ENCODE data around the gene PDSS1. TPM values are rescaled to one million over a fixed set of nuclear protein-coding genes. Genes with fewer than 3 reads are reported as not detected.

PDSS1 gene
- polyA plus RNA-seq, 1 donor from 2014 or later: 13.0 TPM

DNA sequence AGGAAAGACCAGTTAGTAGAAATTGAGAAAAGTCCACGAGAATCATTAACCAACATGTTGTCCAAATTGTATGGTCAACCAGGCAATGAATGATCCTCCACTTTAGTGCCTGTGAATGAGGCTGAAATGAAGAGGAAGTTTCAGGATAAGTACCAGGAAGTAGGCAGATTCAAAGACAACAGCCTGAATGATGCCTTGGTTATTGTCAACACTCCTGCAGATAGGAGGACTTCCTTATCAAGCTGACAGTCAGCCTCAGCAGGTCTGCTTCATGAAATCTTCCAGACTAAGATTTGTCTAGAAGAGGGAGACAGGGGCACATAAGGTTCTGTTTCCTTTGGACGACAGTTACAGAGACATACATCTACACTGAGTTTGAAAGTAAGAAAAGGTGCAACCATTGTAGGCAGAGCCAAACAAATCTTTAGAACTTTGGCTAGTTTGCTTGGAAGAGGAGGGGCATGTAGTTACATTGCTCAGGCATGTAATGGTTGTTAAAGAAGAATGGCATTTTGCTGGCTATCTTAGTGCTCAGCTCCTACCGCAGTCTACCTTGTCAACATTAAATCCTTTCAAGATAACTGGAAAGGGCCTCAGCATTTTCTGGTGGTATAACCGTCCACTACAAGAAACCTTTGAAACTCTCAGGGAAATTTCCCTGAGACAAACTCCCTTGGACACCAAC, 81.8 kb downstream of the PDSS1 start:
- no peaks in the 10 kb centered on the region for H4K20me1 ChIP-seq (ENCODE audit: insufficient read depth)
- H3K9me3 ChIP-seq (ENCODE audit: low read length): no peaks in the 10 kb centered on the region
- H3K9me2 ChIP-seq (ENCODE audit: insufficient read depth, low read length): no peaks in the 10 kb centered on the region
- H3K27ac ChIP-seq (ENCODE audit: low read length): no peak overlapping the region
- H3K4me2 ChIP-seq (ENCODE audit: low read length): no peak overlapping the region
- H3K27me3 ChIP-seq (ENCODE audit: insufficient read depth, low read depth, low read length): no peaks in the 10 kb centered on the region
- no peaks in the 10 kb centered on the region for H3F3A ChIP-seq (ENCODE audit: insufficient read depth, low read length, poor library complexity, severe bottlenecking)
- H2AFZ ChIP-seq (ENCODE audit: low read depth, low read length): no peak overlapping the region
- TF ChIP-seq, protein P1, sequence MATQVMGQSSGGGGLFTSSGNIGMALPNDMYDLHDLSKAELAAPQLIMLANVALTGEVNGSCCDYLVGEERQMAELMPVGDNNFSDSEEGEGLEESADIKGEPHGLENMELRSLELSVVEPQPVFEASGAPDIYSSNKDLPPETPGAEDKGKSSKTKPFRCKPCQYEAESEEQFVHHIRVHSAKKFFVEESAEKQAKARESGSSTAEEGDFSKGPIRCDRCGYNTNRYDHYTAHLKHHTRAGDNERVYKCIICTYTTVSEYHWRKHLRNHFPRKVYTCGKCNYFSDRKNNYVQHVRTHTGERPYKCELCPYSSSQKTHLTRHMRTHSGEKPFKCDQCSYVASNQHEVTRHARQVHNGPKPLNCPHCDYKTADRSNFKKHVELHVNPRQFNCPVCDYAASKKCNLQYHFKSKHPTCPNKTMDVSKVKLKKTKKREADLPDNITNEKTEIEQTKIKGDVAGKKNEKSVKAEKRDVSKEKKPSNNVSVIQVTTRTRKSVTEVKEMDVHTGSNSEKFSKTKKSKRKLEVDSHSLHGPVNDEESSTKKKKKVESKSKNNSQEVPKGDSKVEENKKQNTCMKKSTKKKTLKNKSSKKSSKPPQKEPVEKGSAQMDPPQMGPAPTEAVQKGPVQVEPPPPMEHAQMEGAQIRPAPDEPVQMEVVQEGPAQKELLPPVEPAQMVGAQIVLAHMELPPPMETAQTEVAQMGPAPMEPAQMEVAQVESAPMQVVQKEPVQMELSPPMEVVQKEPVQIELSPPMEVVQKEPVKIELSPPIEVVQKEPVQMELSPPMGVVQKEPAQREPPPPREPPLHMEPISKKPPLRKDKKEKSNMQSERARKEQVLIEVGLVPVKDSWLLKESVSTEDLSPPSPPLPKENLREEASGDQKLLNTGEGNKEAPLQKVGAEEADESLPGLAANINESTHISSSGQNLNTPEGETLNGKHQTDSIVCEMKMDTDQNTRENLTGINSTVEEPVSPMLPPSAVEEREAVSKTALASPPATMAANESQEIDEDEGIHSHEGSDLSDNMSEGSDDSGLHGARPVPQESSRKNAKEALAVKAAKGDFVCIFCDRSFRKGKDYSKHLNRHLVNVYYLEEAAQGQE (IDR thresholded peaks at IDR 0.05; ENCODE audit: borderline replicate concordance): no peak
- no peak for TF ChIP-seq EP300 (conservative IDR thresholded peaks at IDR 0.05; ENCODE audit: poor library complexity, severe bottlenecking)
- no peak for TF ChIP-seq POLR2AphosphoS5 (IDR thresholded peaks at IDR 0.05)
- TF ChIP-seq, protein P2, sequence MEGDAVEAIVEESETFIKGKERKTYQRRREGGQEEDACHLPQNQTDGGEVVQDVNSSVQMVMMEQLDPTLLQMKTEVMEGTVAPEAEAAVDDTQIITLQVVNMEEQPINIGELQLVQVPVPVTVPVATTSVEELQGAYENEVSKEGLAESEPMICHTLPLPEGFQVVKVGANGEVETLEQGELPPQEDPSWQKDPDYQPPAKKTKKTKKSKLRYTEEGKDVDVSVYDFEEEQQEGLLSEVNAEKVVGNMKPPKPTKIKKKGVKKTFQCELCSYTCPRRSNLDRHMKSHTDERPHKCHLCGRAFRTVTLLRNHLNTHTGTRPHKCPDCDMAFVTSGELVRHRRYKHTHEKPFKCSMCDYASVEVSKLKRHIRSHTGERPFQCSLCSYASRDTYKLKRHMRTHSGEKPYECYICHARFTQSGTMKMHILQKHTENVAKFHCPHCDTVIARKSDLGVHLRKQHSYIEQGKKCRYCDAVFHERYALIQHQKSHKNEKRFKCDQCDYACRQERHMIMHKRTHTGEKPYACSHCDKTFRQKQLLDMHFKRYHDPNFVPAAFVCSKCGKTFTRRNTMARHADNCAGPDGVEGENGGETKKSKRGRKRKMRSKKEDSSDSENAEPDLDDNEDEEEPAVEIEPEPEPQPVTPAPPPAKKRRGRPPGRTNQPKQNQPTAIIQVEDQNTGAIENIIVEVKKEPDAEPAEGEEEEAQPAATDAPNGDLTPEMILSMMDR (IDR thresholded peaks at IDR 0.05; ENCODE audit: poor library complexity, severe bottlenecking): no peak
- no peak for TF ChIP-seq TAF1 (IDR thresholded peaks at IDR 0.05; ENCODE audit: low read depth)
- TF ChIP-seq SMC3 (conservative IDR thresholded peaks at IDR 0.05; ENCODE audit: poor library complexity): no peak
- no peak for TF ChIP-seq MXI1 (conservative IDR thresholded peaks at IDR 0.05; ENCODE audit: poor library complexity, severe bottlenecking)
- TF ChIP-seq RAD21 (conservative IDR thresholded peaks at IDR 0.05): no peak
- no peak for TF ChIP-seq EZH2 (IDR thresholded peaks at IDR 0.05; ENCODE audit: borderline replicate concordance, insufficient read depth, low read length, poor library complexity, severe bottlenecking)
- no peak overlapping the region for H3K4me3 ChIP-seq (ENCODE audit: low read length)
- no peaks in the 10 kb centered on the region for H3K79me2 ChIP-seq (replicated peaks; ENCODE audit: insufficient read depth, low read length)
- no peaks in the 10 kb centered on the region for H3K36me3 ChIP-seq (ENCODE audit: insufficient read depth, low read length)
- no peak overlapping the region for H3K9ac ChIP-seq (ENCODE audit: low read length)

DNA sequence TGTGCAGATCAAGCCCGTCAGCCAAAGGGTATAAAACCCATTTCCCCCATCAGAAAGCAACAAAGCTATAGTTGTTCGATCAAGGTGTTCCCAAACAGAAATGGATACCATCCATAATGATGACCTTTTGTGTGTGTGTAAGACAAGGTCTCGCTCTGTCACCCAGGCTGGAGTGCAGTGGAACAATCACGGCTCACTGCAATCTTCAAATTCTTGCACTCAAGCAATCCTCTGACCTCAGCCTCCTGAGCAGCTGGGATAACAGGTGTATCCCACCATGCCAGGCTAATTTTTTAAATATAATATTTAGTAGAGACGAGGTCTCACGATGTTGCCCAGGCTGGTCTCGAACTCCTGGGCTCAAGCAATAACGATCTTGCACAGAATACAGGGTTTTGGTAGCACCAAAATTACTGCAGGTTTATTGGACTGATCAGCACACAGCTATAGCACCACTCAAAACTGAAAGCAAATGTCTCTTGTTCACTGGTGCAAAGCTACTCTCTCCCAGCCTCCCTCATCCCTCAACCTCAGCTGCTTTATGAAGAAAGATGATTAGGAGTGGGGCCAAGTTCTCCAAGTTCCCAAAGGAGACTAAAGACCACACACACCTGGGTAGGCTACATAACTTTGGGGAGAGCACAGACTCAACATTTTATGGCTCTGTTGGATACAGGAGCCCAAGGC, 82.7 kb downstream of the PDSS1 start:
- no peaks in the 10 kb centered on the region for H3K79me2 ChIP-seq (replicated peaks; ENCODE audit: insufficient read depth, low read length)
- H3K4me3 ChIP-seq (ENCODE audit: low read length): no peak overlapping the region
- no peaks in the 10 kb centered on the region for H3K9me2 ChIP-seq (ENCODE audit: insufficient read depth, low read length)
- no peak overlapping the region for H3K9ac ChIP-seq (ENCODE audit: low read length)
- TF ChIP-seq, protein P1 (IDR thresholded peaks at IDR 0.05; ENCODE audit: borderline replicate concordance): no peak
- no peaks in the 10 kb centered on the region for H3K9me3 ChIP-seq (ENCODE audit: low read length)
- H3K27me3 ChIP-seq (ENCODE audit: insufficient read depth, low read depth, low read length): no peaks in the 10 kb centered on the region
- no peak overlapping the region for H3K27ac ChIP-seq (ENCODE audit: low read length)
- H2AFZ ChIP-seq (ENCODE audit: low read depth, low read length): no peak overlapping the region
- no peaks in the 10 kb centered on the region for H4K20me1 ChIP-seq (ENCODE audit: insufficient read depth)
- H3K4me2 ChIP-seq (ENCODE audit: low read length): no peak overlapping the region
- no peaks in the 10 kb centered on the region for H3K36me3 ChIP-seq (ENCODE audit: insufficient read depth, low read length)
- H3F3A ChIP-seq (ENCODE audit: insufficient read depth, low read length, poor library complexity, severe bottlenecking): no peaks in the 10 kb centered on the region
